Measurements from ENCODE around the gene MYLK.
"Not testable (repeated sequence)": the region's sequence is repeated elsewhere in the genome, so short reads cannot be mapped to it uniquely, and the experiment has no call there.

The MYLK gene

DNA sequence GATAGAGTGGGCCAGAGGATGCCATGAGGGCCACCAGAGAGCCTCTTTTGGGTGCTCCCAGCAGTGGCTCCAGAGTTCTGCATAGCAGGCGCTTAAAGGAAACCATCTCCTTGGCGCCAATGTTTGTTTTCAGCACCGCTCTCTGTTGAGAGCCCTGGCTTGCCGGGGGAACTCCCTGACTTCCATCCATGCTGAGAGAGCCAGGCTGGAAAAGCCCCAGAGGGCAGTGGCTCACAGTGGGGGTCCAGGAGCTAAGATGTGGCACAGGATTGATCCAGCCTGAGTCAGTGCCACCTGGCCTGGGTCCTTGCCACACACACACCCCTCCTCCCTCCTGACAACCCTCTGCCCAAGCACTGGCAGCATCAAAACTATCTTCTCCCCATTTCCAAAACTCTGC is 248.9 kb downstream of the MYLK start:
- DNase-seq = no peak

DNA sequence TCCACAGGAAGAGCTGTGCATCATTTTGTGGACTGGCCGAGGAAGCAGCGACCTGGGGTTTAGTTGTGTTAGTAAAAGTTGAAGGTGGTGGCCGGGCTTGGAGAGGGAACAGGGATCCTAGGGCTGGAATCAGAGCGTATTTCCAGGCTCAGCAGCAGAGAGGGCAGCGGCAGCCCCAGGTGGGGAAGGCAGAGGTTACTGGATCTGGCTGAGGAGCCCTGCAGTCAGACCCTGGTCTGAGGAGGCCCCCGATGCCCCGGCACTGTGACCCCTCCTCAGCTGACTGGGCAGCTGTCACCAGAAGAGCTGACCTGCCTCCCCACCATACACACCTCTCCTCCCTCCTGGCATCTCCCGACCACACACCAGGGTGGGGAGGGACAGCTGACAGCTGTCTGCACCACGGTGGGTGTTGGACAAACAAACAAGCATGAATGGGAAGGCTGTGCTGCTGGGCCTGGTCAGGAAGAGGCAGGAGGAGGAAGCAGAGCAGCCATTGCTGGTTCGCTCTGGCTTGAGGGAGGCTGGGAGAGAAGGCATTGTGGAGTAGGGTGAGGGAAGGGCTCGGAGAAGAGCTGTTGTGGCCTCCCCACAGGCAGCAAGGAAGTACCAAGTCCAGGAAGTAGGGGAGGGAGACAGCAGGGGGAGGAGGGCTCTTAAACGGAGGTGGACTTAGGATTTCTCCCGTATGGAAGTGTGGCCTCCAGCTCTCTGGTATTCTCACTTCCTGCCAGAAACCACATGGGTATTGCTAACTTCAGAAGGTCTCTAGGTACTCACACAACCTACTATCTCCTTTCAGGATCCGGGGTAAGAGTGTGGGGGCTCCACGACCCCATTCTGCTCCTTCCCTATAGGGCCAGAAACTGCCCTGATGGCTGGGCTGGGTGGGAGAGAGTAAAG is 249.7 kb downstream of the MYLK start:
- DNase-seq = no peak

DNA sequence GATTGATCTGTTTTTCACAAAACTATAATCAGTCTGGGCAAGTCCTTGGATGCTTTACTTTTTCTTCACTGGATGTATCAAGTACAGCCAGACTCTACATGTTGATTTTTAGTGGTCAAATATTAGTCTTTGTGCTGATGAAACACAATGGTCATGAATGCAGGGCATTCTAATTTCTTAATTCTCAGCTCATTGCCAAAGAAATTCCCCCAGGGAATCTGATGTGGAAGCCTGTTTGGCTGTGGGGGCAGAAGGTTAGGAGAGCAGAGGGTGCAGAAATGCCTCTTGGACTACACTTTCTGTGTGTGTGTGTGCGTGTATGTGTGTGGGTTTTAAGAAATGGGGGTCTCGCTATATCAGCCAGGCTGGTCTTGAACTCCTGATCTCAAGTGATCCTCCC is 250.6 kb downstream of the MYLK start:
- no peak for DNase-seq

DNA sequence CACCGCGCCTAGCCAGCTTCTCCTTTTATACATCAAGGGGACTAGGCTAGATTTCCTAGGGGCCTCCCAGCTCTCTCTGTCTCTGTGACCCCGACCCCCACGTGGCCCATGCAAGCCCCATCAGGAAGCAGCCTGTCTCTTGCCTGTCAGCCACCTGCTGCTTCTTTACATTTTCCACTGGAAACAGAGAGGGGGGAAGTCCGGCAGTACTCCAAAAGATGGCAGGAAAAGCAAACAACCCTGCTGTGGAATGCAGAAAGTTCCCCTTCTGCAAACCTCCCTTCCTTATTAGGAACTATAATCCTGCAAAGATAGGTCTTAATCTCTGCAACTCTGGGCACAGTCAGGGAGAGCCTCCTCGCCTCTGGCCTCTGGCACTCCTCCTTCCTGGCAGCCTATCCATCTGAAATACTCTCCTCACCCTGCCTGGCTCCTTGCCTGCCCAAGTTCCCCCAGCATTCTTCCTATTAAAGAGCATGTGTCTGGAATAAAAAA is 251.9 kb downstream of the MYLK start:
- no peak for DNase-seq

DNA sequence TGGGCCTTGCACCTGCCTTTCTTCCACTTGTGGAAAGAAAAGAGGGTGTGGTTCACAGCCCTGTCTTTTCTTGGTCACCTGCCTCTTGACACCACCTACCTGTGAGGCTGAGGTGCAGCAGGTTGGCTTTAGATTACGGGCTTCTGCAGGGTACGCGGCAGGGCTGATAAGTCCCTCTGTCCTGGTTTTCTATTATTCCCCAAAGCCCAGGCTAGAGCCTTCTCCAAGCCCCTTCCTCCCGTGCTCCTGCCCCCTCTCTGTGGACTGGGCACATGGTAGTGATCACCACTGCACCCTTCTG is 254.4 kb downstream of the MYLK start:
- no peak for DNase-seq

DNA sequence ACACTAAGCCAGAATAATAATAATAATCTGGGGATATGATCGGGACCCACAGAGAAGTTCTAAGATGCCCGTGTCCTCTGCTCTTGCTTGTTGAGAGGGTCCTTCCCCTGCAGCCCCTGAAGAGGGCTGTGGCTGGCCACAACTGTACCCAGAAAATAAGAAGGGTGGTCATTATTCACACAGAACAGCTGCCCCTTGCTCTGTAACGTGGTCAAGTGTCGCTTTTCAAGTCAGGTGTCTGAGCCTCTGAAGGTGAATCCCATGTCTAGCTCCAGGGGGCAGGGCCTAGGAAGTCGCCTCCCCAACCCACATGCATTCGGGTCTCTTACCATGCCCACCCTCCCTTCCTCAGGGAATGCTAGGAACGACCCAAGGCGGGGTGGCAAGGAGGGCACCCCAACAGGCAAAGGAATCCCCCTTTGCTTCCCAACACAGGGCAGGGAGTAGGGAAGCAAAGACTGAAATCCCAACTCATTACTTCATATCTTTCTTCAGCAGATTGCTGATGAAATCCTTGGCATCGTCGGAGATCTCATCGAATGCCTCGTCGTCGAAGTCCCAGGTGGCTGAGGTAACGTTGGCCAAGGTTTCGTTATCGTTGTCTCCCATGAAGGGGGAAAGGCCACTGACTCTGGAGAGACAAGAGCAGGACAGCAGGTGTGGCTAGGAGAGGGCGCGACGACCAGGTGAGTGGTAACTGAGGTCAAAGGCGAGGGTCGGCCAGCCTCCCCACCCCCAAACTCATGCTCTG is 255.0 kb downstream of the MYLK start:
- no peak for DNase-seq

DNA sequence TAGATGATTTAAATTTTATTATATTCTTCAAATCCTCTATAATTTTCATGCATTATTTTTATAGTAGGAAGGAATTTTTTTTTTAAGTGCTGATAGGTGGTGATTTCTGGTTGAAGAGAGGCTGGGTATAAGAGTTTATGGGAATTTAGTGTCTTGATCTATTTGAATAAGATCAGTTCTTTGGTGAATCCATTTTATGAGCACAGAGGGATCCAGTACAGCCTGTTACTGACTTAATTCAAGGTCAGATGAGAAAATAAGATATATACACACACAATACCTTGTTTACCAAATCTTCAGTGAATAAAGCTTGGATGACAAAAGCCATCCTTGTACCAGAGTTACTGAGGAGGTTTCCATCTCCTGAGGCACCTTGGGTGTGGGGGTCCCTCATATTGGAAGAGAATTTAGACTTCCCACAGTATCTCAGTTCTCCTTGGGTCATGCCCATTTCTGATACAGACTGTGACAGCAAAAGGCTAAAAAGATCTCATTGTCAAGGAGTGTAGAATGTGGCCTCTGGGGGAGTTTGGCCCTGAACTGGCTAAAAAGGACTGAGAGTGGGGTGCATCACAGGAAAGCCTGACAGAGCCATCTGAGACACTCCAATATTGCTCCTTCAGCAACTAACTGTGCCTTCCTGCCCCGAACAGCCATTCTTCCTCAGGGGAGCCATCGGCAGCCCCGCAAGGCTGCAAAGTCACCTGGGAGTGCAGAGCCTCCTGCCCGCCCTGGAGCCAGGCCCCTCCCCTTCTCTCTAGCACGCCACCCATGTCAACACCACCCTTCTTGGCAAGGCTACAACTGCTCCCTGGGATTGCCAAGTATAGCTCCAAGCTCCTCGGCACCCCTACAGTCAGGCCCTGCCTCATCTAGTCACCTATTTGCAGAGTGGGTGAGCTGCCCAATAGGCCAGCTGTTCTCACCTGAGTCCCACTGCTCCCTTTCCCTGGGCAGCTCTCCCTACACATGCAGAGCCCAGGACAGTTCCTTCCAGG is 256.2 kb downstream of the MYLK start:
- no peak for DNase-seq

DNA sequence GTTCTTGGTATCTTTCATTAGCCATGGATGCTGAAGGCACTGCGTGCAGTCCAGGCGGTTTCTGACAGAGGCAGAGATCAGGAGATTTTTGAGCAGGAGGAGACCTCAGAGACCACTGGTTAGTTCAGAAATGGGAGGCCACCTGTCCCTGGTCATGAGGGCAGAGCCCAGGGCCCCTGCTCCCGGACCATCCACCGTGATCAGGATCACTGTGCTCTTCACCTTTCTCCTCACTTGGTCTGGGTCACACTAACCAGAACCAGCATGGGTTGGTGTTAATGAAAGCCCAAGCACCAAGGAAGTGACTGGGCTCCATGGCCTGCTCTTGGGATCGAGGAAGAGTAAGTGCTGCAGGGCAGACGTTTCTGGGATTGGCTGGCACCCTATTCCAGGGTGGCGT is 257.3 kb downstream of the MYLK start:
- DNase-seq = no peak

DNA sequence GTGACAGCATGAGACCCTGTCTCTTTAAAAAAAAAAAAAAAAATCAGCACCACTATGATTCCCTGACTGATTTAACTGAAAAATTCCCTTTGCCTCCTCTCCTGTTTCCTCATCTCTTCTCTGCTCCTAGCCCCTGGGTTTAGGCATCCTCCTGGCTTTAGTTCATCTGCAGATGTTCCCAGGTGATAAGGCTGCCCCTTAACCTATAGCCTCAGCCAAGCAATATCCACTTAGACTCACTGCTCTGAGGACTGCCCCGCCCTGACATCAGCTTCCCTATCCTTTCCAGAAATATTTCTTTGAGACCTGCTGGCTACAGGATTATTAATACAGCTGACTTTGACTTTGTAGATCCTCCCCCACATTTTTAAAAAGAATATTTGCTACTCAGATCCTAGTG is 259.8 kb downstream of the MYLK start:
- DNase-seq = no peak

DNA sequence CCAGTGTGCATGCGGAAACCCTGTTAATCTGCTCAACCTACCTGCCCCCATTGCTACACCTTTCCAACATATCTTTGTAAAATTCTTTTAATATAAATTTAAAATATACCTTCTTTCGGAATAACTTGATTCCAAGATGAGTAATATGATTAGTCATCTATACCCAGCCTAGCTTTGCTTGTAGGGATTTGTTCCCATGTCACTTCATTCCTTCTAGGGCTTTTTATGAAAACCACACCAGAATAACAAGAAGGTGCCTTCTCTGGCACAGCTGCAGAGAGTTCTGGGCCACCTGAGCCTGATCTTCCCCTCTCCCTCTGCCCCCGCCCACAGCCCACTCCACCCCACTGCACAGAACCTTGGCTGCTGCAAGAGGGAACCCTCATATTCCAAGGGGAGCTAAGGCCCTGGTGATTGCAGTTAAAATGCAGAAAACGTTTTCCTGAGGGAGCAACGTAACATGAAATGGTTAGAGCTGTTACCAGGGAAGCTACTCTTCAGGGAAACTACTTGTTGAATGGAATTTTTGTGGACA is 260.7 kb downstream of the MYLK start:
- DNase-seq = no peak

DNA sequence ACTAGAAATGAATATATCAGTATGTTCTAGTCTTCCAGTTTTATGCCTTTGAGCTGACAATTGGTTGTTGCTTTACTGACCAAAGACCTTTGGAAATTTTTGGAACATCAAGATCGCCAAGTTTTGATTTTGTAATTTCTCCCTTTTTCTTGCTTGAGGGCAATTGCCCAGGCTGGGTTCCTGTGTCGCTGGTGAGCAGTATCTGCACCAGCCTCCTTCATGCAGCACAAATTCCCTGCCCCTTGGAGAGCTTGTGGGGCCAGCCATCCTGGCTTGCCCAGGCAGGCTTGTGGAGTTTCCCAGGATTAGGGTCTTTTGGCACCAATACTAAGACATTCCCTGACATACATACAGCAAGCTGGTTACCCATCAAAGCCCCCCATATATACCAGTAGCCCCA is 261.4 kb downstream of the MYLK start:
- no peak for DNase-seq

DNA sequence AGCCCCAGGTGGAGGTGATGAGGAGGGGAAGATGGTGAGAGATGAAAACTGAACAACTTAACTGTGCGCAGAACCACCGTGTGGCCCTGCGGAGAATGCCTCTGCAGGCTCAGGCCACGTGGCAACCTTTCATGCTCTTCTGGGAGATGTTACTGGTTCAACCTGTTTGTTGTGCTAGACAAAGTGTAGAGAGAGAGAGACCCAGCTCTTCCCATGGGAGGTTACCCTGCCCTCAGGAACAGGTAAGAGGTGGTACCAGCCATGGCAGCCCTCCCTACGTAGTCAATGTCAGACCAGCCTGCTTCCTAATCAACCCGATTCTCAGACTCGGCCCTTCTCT is 262.3 kb downstream of the MYLK start:
- DNase-seq = no peak

DNA sequence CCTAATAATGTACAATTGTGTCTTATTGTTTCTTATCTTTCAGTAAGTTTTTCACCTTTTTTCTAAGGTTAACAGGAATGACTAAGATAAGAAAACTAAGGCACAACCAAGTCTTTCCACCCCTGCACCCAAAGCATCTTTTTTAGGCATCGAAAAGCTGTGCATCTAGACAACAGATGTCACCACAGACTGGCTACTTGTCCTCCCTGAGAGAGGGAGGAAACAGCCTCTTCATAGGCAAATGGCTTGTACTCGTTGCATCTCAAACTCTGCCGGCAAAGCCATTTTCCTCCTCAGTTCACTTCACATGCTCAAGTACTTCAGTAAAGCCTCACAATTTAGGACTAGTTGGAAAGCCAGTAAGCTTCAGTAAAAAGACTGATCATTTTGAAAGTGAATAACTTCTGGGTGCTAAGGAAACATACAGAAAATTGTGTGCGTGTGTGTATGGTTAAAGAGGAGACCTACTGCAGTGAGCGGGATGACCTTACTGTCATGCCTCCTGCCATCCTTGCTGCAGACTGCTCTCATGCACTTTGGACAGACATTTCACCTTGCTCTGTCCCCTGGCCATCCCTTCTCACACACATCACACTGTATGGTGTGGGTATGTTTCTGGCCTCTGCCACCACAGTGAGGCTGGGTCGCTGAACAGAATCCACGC is 262.8 kb downstream of the MYLK start:
- DNase-seq = no peak

DNA sequence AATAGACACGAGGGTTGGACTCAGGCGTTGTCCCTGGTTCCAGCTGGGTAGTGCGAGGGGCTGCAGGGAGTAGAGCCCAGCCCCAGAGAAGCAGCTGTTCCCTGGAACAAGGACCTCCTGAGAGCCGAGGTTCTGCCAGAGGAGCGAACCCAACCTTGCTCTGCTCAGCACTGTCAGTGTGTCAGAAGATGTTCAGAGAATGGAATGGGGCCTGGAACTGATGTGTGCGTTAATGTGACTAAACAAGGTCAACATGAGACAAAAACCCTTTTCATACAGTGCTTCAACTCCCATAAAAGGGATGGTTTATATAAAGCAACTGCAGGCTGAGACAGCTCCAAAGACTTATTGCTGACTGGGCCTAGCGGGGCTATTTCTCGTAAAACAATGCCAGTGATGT is 263.8 kb downstream of the MYLK start:
- DNase-seq = no peak

DNA sequence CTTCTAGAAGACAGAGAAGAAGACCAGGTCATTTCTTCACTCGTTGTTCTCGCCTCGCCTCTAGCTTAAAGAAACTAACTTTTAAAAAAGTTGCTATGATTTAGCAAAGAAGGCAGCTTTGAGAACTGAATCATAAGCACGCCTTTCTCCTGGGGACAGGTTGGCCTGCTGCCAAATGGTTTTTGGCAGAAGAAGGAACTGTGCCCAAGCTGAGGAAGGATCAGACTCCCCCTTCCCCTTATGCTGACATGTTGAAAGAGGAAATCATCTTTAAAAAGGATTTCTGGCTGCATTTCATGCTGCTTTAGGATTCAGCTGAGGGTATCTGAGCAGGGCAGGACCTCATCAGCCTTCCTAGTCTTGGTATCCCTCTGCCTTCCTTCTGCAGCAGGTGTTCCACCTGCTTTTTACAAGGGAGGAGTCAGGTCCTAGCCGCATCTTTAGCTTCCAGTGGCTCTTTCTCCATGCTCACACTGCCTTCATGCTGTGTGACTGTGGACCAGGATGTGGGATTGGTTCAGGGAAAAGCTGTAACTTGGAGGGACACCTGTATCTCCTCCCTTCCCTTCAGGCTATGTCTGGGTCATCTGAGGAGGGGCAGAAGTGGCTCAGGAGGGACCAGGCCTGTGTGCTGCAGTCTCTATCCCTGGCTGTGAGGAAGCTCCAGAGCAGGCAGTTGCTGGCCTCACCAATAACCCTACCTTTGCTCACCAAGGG is 265.2 kb downstream of the MYLK start:
- DNase-seq = no peak

DNA sequence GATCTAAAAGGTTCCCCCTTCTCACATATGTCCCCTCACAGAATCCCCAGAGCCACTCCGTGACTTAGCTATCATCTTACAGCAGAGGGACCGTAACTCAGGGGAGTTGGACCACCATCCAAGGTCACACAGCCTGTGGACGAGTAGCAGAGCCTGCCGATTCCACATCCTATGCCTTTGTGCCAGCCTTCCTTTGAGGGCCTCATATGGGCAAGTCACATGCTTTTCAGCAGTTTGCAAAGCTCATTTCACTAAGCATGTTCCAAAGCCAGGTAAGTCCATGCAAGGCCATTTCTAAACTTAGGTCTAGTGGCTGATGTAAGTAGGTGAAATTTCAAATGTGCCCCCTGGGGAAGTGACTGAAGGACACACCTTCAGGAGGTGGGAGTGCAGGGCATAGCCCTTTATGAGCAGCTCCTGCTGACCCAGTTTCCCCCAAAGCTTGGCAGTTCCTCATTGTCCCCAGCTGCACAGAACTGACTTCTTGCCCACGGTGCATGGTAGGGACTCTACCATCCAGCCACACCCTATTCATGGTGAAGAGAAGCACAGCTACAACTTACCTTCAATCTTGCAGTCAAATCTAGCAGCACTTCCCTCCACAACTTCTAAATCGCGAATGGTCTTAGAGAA is 265.9 kb downstream of the MYLK start:
- DNase-seq = no peak

DNA sequence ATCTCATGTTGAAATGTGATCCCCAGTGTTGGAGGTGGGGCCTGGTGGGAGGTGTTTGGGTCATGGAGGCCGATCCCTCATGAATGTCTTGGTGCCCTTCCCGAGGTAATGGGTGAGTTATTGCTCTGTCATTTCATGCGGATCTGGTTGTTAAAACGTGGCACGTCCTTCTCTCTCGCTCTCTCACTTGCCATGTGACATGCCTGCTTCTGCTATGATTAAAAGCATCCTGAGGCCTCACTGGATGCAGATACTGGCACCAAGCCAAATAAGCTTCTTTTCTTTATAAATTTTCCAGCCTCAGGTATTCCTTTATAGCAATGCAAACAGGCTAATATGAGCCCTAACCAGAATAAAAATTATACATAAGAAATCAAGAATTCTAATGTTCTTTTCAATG is 267.5 kb downstream of the MYLK start:
- DNase-seq = no peak

DNA sequence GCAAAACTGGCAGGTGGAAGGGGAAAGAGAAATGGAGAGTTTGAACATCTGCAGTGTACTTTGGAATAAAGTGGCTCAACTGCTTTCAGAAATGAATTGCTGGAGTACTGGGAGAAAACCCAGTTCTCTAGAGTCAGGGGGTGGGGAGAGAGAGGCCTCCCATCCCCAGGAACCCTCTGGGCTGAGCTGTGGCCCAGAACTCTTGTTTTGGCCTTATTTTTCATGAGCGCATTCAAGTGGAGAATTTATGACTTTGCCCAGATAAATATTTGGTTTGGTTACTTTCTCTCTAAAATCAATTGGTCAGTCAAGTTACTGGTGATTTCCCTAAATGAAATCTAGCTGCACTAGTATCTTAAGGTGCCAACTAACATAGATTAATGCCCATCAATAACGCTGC is 270.6 kb downstream of the MYLK start:
- DNase-seq = no peak

DNA sequence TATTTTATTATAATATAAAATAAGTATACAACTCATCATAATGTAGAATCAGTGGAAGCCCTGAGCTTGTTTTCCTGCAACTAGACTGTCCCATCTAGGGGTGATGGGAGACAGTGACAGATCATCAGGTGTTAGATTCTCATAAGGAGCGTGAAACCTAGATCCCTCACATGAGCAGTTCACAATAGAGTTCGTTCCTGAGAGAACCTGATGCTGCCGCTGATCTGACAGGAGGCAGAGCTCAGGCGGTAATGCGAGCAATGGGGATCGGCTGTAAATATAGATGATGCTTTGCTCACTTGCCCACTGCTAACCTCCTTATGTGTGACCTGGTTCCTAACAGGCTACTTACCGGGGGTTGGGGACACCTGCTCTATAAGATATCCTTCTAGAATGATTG is 272.5 kb downstream of the MYLK start:
- not testable (repeated sequence) for DNase-seq

DNA sequence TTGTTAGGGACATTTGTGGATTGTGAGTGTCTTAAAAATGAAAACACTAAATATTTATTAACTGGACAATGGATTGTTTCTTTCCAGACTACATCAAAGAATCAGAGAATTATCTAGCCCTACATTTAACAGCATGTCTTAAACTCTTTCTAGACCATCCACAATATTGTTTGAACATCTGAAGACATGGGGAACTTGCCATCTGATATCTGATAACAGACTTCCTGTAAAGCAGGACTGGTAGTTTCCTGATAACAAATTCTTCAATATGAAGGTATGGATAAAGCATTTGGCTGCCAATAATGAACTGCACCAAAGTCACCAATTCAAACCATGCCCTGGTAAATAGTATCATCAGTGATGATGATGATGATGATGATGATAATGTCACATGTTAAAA is 273.1 kb downstream of the MYLK start:
- no peak for DNase-seq

DNA sequence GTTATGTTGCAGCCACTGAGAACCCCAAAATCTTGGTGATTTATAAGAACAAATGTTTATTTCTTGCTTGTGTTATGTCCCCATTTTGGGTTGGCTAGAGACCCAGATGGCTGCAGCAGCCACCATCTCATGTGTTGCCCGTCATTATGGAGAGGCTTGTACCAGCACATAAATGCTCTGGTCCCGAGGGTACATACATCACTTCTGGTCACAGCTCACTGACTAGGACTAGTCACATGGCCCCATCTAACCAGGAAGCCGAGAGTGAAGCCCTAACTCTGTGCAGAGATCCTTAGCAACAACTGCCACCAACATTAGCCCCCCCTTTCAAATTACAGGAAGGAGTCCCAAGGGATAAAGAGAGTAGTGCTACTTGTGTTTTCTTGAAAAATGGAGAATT is 273.8 kb downstream of the MYLK start:
- DNase-seq = no peak

Measured in activated CD4-positive, CD25-positive, alpha-beta regulatory T cell treated with anti-CD3 and anti-CD28 coated beads, Interleukin-2, amount 50 U/mL, for 72 hours (primary cell).